GM23338 (cell line): ENCODE data around the gene COL6A3. TPM values are rescaled to one million over a fixed set of nuclear protein-coding genes. Genes with fewer than 3 reads are reported as not detected.

Experiments used
- ATAC-seq: fragments of 200-7000 bp; cut with Tn5 transposase; 3 replicates; pipeline ENCODE4 v1.9.1; 2020
- DNase-seq: peaks from one replicate; pipeline ENCODE4 v3.0.0-alpha.2; 2015; ENCODE audit warnings: low spot score
- H2AFZ ChIP-seq: fragments of 200-600 bp; sonication (generic); 2 replicates; pipeline ENCODE4 v1.8.0; 2016; ENCODE audit warnings: antibody characterized with exemption, mild to moderate bottlenecking, moderate library complexity
- H3F3A ChIP-seq: fragments of 200-600 bp; sonication (generic); replicated peaks from 2 replicates; pipeline ENCODE4 v1.8.0; 2017; ENCODE audit warnings: antibody characterized with exemption, mixed run types, low read depth
- H3K27ac ChIP-seq: fragments of 200-600 bp; sonication (generic); 2 replicates; pipeline ENCODE4 v1.6.1; 2016; ENCODE audit warnings: low read depth
- H3K27me3 ChIP-seq: fragments of 200-600 bp; sonication (generic); 2 replicates; pipeline ENCODE4 v1.8.0; 2016; ENCODE audit warnings: mild to moderate bottlenecking, mixed run types, moderate library complexity; ENCODE audit not compliant: insufficient read depth
- H3K36me3 ChIP-seq: fragments of 200-600 bp; sonication (generic); 2 replicates; pipeline ENCODE4 v1.8.0; 2016; ENCODE audit warnings: mild to moderate bottlenecking; ENCODE audit not compliant: insufficient read depth
- H3K4me1 ChIP-seq: fragments of 200-600 bp; sonication (generic); 2 replicates; pipeline ENCODE4 v1.8.0; 2016; ENCODE audit warnings: mild to moderate bottlenecking, moderate library complexity; ENCODE audit not compliant: insufficient read depth
- H3K4me2 ChIP-seq: fragments of 200-600 bp; sonication (generic); 2 replicates; pipeline ENCODE4 v1.7.1; 2017; ENCODE audit warnings: mixed run types
- H3K4me3 ChIP-seq: fragments of 200-600 bp; sonication (generic); 2 replicates; pipeline ENCODE4 v1.6.1; 2016; ENCODE audit warnings: mixed run types
- H3K79me2 ChIP-seq: fragments of 200-600 bp; sonication (generic); replicated peaks from 2 replicates; pipeline ENCODE4 v1.8.0; 2017; ENCODE audit warnings: mild to moderate bottlenecking; ENCODE audit not compliant: insufficient read depth
- H3K9me2 ChIP-seq: fragments of 200-600 bp; sonication (generic); 2 replicates; pipeline ENCODE4 v1.8.0; 2017; ENCODE audit not compliant: insufficient read depth
- H4K20me1 ChIP-seq: fragments of 200-600 bp; sonication (generic); replicated peaks from 2 replicates; pipeline ENCODE4 v1.8.0; 2017; ENCODE audit warnings: mild to moderate bottlenecking; ENCODE audit not compliant: insufficient read depth
- H3K27ac Mint-ChIP-seq: 2 replicates; pipeline ENCODE4 v1.8.0; 2020; ENCODE audit warnings: inconsistent platforms, mild to moderate bottlenecking, moderate library complexity, mixed read lengths
- H3K27me3 Mint-ChIP-seq: 3 replicates; pipeline ENCODE4 v1.8.0; 2022; ENCODE audit warnings: low read depth, mild to moderate bottlenecking, moderate library complexity, mixed read lengths, inconsistent platforms; ENCODE audit not compliant: insufficient read depth, poor library complexity
- H3K36me3 Mint-ChIP-seq: 3 replicates; pipeline ENCODE4 v1.8.0; 2021; ENCODE audit warnings: low read depth, mild to moderate bottlenecking, inconsistent platforms, moderate library complexity, mixed read lengths
- H3K4me1 Mint-ChIP-seq: 3 replicates; pipeline ENCODE4 v1.8.0; 2020; ENCODE audit warnings: mild to moderate bottlenecking, inconsistent platforms, mixed read lengths
- H3K4me3 Mint-ChIP-seq: 3 replicates; pipeline ENCODE4 v1.8.0; 2021; ENCODE audit warnings: moderate library complexity, mild to moderate bottlenecking, inconsistent platforms, mixed read lengths
- H3K9me3 Mint-ChIP-seq: 3 replicates; pipeline ENCODE4 v1.8.0; 2020; ENCODE audit warnings: moderate library complexity, mild to moderate bottlenecking, inconsistent platforms, mixed read lengths
- CREB1 ChIP-seq: fragments of 250-450 bp; sonication (Bioruptor Pico); IDR thresholded peaks from 2 replicates; pipeline ENCODE4 v1.5.0; 2020; ENCODE audit warnings: low read depth, mild to moderate bottlenecking, moderate library complexity
- CTCF ChIP-seq, 2 experiments: fragments of 200-600 bp in 1 of 2; sonication (generic) in 1 of 2; conservative IDR thresholded peaks; 2 replicates each; pipeline versions ENCODE4 v1.5.1 to v1.6.1; 2016 to 2017; ENCODE audit warnings: antibody characterized with exemption in 2 of 2, low read depth in 2 of 2, mild to moderate bottlenecking in 2 of 2, moderate library complexity in 1 of 2
- ETS1 ChIP-seq: IDR thresholded peaks from 2 replicates; pipeline ENCODE4 v1.6.1; 2016; ENCODE audit warnings: antibody characterized with exemption
- EZH2 ChIP-seq: fragments of 200-600 bp; sonication (generic); IDR thresholded peaks from one replicate; pipeline ENCODE4 v1.8.0; 2017; ENCODE audit warnings: antibody characterized with exemption, mild to moderate bottlenecking, low read depth; ENCODE audit not compliant: unreplicated experiment
- EZH2phosphoT487 ChIP-seq: fragments of 200-600 bp; sonication (generic); IDR thresholded peaks from one replicate; pipeline ENCODE4 v1.8.1; 2018; ENCODE audit warnings: antibody characterized with exemption; ENCODE audit not compliant: unreplicated experiment
- NANOG ChIP-seq: IDR thresholded peaks from 2 replicates; pipeline ENCODE4 v1.6.1; 2016; ENCODE audit warnings: antibody characterized with exemption, borderline replicate concordance
- REST ChIP-seq: IDR thresholded peaks from one replicate; pipeline ENCODE4 v1.6.1; 2018; ENCODE audit warnings: antibody characterized with exemption; ENCODE audit not compliant: unreplicated experiment
- STAT1 ChIP-seq: IDR thresholded peaks from one replicate; pipeline ENCODE4 v1.6.1; 2016; ENCODE audit warnings: antibody characterized with exemption; ENCODE audit not compliant: unreplicated experiment
- ZNF114 ChIP-seq: fragments of 250-450 bp; sonication (Bioruptor Pico); IDR thresholded peaks from 2 replicates; pipeline ENCODE4 v1.5.0; 2020; ENCODE audit warnings: mild to moderate bottlenecking, moderate library complexity
- ZNF331 ChIP-seq: fragments of 250-450 bp; sonication (Bioruptor Pico); IDR thresholded peaks from 2 replicates; pipeline ENCODE4 v1.5.0; 2020; ENCODE audit warnings: low read depth, mild to moderate bottlenecking, moderate library complexity
- ZNF462 ChIP-seq: fragments of 250-450 bp; sonication (Bioruptor Pico); IDR thresholded peaks from 2 replicates; pipeline ENCODE4 v1.5.0; 2020; ENCODE audit warnings: mild to moderate bottlenecking, moderate library complexity
- polyA plus RNA-seq: library from polyadenylated mRNA; unstranded; fragments of >200 nt; fragmentation: Nextera tagmentation; extraction: Ambion mirVana; gene quantifications from 2 replicates; pipeline ENCODE4 v1.2.1, GENCODE V29; 2016
- total RNA-seq: library from RNA; depleted of rRNA; stranded (reverse); fragments of >200 nt; shearing (Covaris generic); gene quantifications from 2 replicates; pipeline ENCODE4 v1.2.3, GENCODE V29; 2014

Gene COL6A3
- total and polyA plus RNA-seq, 2 experiments from 2014 or later, result 1.2 to 7.3 TPM

GRCh38 chr2:237389831-237390230, 24.1 kb downstream of the COL6A3 start (continued):
- no peak for TF ChIP-seq ETS1

GRCh38 chr2:237388036-237388435, 25.9 kb downstream of the COL6A3 start:
- no peaks in the 10 kb centered on the region for H3F3A ChIP-seq
- Mint-ChIP-seq H3K4me3 (no peak overlapping the region), H3K27ac (no peak overlapping the region), H3K9me3 (no peaks in the 10 kb centered on the region), H3K27me3 (peaks cover 8% of the 10 kb centered on the region), H3K4me1 (no peaks in the 10 kb centered on the region), H3K36me3 (no peaks in the 10 kb centered on the region; the same call in 2 of the 3 replicates)
- H3K36me3 ChIP-seq, result no peaks in the 10 kb centered on the region
- no peak overlapping the region for H3K27ac ChIP-seq
- TF ChIP-seq ZNF331 (CRISPR knock-in tag), result no peak
- TF ChIP-seq EZH2, result no peak
- no peak for TF ChIP-seq CREB1 (CRISPR knock-in tag)
- no peak for TF ChIP-seq STAT1
- TF ChIP-seq CTCF (conservative IDR thresholded peaks at IDR 0.05; ENCODE audit: low read depth in 2 of 2), result no peak
- TF ChIP-seq REST, result no peak
- no peak for TF ChIP-seq ETS1
- no peak for TF ChIP-seq EZH2phosphoT487
- no peak for TF ChIP-seq ZNF462 (CRISPR knock-in tag)
- TF ChIP-seq NANOG, result no peak
- no peak for TF ChIP-seq ZNF114 (CRISPR knock-in tag)
- H3K9me2 ChIP-seq, result no peaks in the 10 kb centered on the region; the same call in 1 of the 2 replicates
- H3K27me3 ChIP-seq, result no peaks in the 10 kb centered on the region
- DNase-seq, result no peak
- no peaks in the 10 kb centered on the region for H3K79me2 ChIP-seq
- H2AFZ ChIP-seq, result no peak overlapping the region
- H3K4me1 ChIP-seq, result no peaks in the 10 kb centered on the region
- no peak overlapping the region for H3K4me3 ChIP-seq
- H4K20me1 ChIP-seq, result no peaks in the 10 kb centered on the region
- ATAC-seq, result no peak
- H3K4me2 ChIP-seq, result no peak overlapping the region
